HUES48 (cell line): ENCODE results near the gene RRP1B.
A peak's percentile ranks its signal among the peaks of the same experiment; 100 is the strongest.

Experiments
- H3K27ac ChIP-seq: one replicate; pipeline ENCODE4 v1.7.0; 2013; ENCODE audit warnings: low read depth, low read length, inconsistent platforms
- H3K27me3 ChIP-seq: 2 replicates; pipeline ENCODE4 v1.6.1; 2013; ENCODE audit warnings: mild to moderate bottlenecking, low read length; ENCODE audit not compliant: control insufficient read depth, insufficient read depth
- H3K36me3 ChIP-seq: 2 replicates; pipeline ENCODE4 v1.6.1; 2013; ENCODE audit warnings: low read length; ENCODE audit not compliant: control insufficient read depth, insufficient read depth
- H3K4me1 ChIP-seq: 2 replicates; pipeline ENCODE4 v1.6.1; 2013; ENCODE audit warnings: mild to moderate bottlenecking, low read length; ENCODE audit not compliant: control insufficient read depth, insufficient read depth
- H3K4me3 ChIP-seq: 2 replicates; pipeline ENCODE4 v1.5.1; 2013; ENCODE audit warnings: mild to moderate bottlenecking, low read depth, low read length
- H3K9ac ChIP-seq: 2 replicates; pipeline ENCODE4 v1.6.1; 2013; ENCODE audit warnings: mild to moderate bottlenecking, low read depth, low read length, moderate library complexity
- H3K9me3 ChIP-seq: 2 replicates; pipeline ENCODE4 v1.6.1; 2013; ENCODE audit warnings: low read length; ENCODE audit not compliant: control insufficient read depth, insufficient read depth

The RRP1B gene

DNA sequence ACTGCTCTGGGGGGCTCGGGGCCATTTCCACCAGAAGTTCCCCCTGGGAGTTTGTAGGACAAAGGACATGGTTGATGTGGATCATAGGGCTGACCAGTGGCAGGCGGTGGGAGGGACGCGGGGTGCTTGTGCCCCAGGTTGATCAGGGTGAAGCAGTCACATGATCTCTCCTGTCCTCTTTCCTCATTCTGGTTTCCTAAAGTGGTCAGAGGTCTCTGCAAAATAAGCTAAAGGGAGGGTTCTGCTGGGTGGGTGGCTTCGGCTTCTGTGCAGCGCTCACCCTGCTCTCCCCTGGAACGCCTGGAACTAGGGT is 68.8 kb downstream of the RRP1B start:
- H3K4me3 ChIP-seq, result peak overlapping the region; percentile 74
- H3K9me3 ChIP-seq, result no peaks in the 10 kb centered on the region
- peak overlapping the region; percentile 95 for H3K27ac ChIP-seq
- peaks cover 8% of the 10 kb centered on the region; the same call in 1 of the 2 replicates for H3K4me1 ChIP-seq
- peaks cover 9% of the 10 kb centered on the region for H3K36me3 ChIP-seq
- H3K27me3 ChIP-seq, result no peaks in the 10 kb centered on the region
- H3K9ac ChIP-seq, result peak overlapping the region; percentile 74

DNA sequence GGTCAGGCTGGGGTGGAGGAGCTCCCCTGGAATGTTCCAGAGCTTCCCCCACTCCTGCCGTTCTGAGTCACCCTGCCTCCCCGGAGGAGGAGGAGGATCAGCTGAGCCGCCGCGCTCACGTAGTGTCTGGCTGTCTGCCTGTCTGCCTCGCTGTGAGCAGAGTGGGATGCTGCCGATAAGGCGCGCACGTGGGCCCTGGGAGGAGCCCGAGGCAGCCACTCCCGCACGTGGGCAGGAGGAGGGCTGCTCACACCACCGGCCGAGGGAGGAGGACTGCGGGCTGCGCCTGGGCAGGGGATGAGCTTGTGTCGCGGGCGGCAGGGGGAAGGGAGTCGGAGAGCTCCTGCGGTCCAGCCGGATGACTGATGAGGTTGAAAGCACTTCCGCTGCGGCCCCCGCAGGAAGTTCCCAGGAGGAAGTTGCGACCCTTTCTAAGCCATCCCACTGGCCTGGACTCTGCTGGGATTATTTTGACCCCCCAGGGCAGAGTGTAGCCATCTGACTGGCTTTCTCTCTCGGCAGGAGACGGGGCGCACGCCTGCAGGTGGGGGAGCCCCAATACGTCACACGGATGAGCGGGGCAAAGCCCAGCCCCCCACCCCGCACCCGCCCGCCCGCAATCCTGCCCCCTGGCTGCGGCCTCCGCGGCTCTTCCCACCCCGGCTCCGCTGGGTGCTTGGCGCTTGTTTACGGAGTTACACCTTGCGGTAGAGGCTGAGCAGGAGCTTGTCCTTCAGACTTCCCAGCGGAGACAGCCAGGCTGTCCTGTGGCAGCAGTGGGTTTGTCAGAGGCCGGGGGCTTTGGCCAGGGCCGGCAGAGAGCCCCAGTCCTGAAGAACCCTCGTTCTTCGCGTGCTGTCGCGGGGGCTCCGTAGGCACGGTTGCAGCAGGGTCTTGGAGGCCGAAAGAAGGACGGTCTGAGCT is 69.4 kb downstream of the RRP1B start:
- Histone ChIP-seq H3K27me3 (no peaks in the 10 kb centered on the region), H3K27ac (peak overlapping the region; percentile 95), H3K36me3 (peaks cover 5% of the 10 kb centered on the region), H3K9ac (peak overlapping the region; percentile 77), H3K4me1 (peaks cover 12% of the 10 kb centered on the region; the same call in 1 of the 2 replicates), H3K4me3 (peak overlapping the region; percentile 74), H3K9me3 (no peaks in the 10 kb centered on the region)

- no peak overlapping the region for H3K4me3 ChIP-seq
- H3K27ac ChIP-seq, result no peak overlapping the region
- no peaks in the 10 kb centered on the region for H3K36me3 ChIP-seq
- no peaks in the 10 kb centered on the region for H3K9me3 ChIP-seq
- no peak overlapping the region for H3K9ac ChIP-seq
- H3K27me3 ChIP-seq, result no peaks in the 10 kb centered on the region
- peaks cover 12% of the 10 kb centered on the region; the same call in 1 of the 2 replicates for H3K4me1 ChIP-seq
Observed at GRCh38 chr21:43731476-43731875, 72.1 kb downstream of the RRP1B start.

DNA sequence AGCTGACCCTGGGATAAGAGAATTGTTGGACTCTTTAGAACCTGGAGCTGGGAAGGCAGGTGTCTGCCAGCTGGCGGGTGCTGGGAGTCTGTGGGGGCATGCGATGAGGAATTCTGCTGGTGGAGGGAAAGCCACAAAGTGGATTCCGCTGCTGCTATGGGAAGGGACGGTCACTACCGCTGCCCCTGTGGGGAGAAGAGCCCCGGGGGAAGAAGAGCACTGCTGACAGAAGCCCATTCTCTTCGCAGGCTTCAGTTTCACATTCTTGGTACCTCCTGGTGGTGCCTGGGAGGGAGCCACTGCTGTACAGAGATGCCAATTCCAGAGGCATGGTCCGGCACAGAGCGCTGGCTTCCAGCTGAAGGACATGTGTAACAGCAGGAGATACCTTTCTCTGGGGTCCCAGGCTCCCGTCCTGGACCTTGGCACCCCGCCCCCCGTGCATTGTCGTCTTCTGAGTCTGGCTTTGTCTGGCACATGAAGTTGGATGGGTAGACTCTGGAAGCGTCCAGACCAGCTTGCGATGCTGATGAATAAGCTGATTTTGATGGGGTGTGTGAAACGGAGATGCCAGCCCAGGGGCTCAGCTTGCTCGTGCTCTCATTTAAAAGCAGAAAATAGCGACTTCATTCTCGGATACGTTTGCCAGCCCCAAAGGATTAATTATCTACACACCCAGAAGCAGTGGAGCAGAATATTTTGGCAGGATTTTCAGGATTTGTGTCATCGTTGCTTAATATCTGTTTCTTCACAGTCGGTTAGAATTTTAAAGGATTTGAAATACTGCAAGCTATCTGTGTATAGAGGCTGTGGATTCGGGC is 72.7 kb downstream of the RRP1B start:
- Histone ChIP-seq H3K27ac (no peak overlapping the region), H3K9ac (no peak overlapping the region), H3K4me3 (no peak overlapping the region), H3K36me3 (no peaks in the 10 kb centered on the region), H3K4me1 (peaks cover 12% of the 10 kb centered on the region; the same call in 1 of the 2 replicates), H3K9me3 (no peaks in the 10 kb centered on the region), H3K27me3 (no peaks in the 10 kb centered on the region)

GRCh38 chr21:43733060-43733459 is 73.7 kb downstream of the RRP1B start:
- Histone ChIP-seq H3K36me3 (no peaks in the 10 kb centered on the region), H3K27me3 (no peaks in the 10 kb centered on the region), H3K4me3 (no peak overlapping the region), H3K9me3 (no peaks in the 10 kb centered on the region), H3K27ac (no peak overlapping the region), H3K4me1 (peaks cover 9% of the 10 kb centered on the region; the same call in 1 of the 2 replicates), H3K9ac (no peak overlapping the region)

GRCh38 chr21:43733529-43734071 is 74.2 kb downstream of the RRP1B start:
- Histone ChIP-seq H3K9ac (no peak overlapping the region), H3K27me3 (no peaks in the 10 kb centered on the region), H3K9me3 (no peaks in the 10 kb centered on the region), H3K36me3 (no peaks in the 10 kb centered on the region), H3K27ac (no peak overlapping the region), H3K4me1 (0 out of 2 replicates have a peak, but pooled peaks cover 6% of the 10 kb centered on the region), H3K4me3 (no peak overlapping the region)

- no peaks in the 10 kb centered on the region for H3K27me3 ChIP-seq
- 0 out of 2 replicates have a peak, but pooled peaks cover 6% of the 10 kb centered on the region for H3K4me1 ChIP-seq
- H3K27ac ChIP-seq, result no peak overlapping the region
- no peak overlapping the region for H3K4me3 ChIP-seq
- no peak overlapping the region for H3K9ac ChIP-seq
- no peaks in the 10 kb centered on the region for H3K9me3 ChIP-seq
- H3K36me3 ChIP-seq, result no peaks in the 10 kb centered on the region
Observed at GRCh38 chr21:43734131-43734927, 75.0 kb downstream of the RRP1B start.

GRCh38 chr21:43734928-43735229 is 75.5 kb downstream of the RRP1B start:
- Histone ChIP-seq H3K9ac (no peak overlapping the region), H3K4me1 (0 out of 2 replicates have a peak, but pooled peaks cover 4% of the 10 kb centered on the region), H3K36me3 (no peaks in the 10 kb centered on the region), H3K27ac (no peak overlapping the region), H3K27me3 (no peaks in the 10 kb centered on the region), H3K9me3 (no peaks in the 10 kb centered on the region), H3K4me3 (no peak overlapping the region)

- Histone ChIP-seq H3K9ac (no peak overlapping the region), H3K4me1 (peaks cover 7% of the 10 kb centered on the region; the same call in 1 of the 2 replicates), H3K4me3 (no peak overlapping the region), H3K27ac (no peak overlapping the region), H3K9me3 (no peaks in the 10 kb centered on the region), H3K27me3 (no peaks in the 10 kb centered on the region), H3K36me3 (no peaks in the 10 kb centered on the region)
Observed at GRCh38 chr21:43735236-43736091, 76.1 kb downstream of the RRP1B start.
